HG02981 (cell line): ENCODE data around the gene ZNRD2.

Source experiments
- ATAC-seq: cut with Tn5 transposase; IDR thresholded peaks from one replicate; pipeline ENCODE4 v1.9.1; 2021; ENCODE audit warnings: mild to moderate bottlenecking, moderate library complexity; ENCODE audit not compliant: unreplicated experiment

ZNRD2 gene

GRCh38 chr11:65538232-65538914, 31.9 kb upstream of the ZNRD2 start:
- ATAC-seq: no peak

- no peak for ATAC-seq
Measured at GRCh38 chr11:65538915-65539743, 31.1 kb upstream of the ZNRD2 start.

GRCh38 chr11:65539744-65540289, 30.5 kb upstream of the ZNRD2 start:
- ATAC-seq: peak; percentile 46

- peak; percentile 53 for ATAC-seq
Measured at GRCh38 chr11:65540290-65541092, 29.8 kb upstream of the ZNRD2 start.

- no peak for ATAC-seq
Measured at GRCh38 chr11:65541093-65541982, 28.9 kb upstream of the ZNRD2 start.

GRCh38 chr11:65542738-65543390, 27.4 kb upstream of the ZNRD2 start:
- ATAC-seq: no peak

- ATAC-seq: no peak
Measured at GRCh38 chr11:65545853-65546216, 24.4 kb upstream of the ZNRD2 start.

- peak; percentile 62 for ATAC-seq
Measured at GRCh38 chr11:65546217-65546958, 23.9 kb upstream of the ZNRD2 start.

- no peak for ATAC-seq
Measured at GRCh38 chr11:65547446-65548125, 22.7 kb upstream of the ZNRD2 start.

- ATAC-seq: no peak
Measured at GRCh38 chr11:65548395-65548794, 21.9 kb upstream of the ZNRD2 start.

GRCh38 chr11:65549096-65549495, 21.2 kb upstream of the ZNRD2 start:
- ATAC-seq: no peak

GRCh38 chr11:65551572-65552387, 18.5 kb upstream of the ZNRD2 start:
- no peak for ATAC-seq

- no peak for ATAC-seq
Measured at GRCh38 chr11:65552388-65552951, 17.8 kb upstream of the ZNRD2 start.

GRCh38 chr11:65553301-65554001, 16.8 kb upstream of the ZNRD2 start:
- ATAC-seq: no peak

GRCh38 chr11:65554057-65554818, 16.0 kb upstream of the ZNRD2 start:
- no peak for ATAC-seq

GRCh38 chr11:65554842-65555430, 15.3 kb upstream of the ZNRD2 start:
- no peak for ATAC-seq
